Hindlimb muscle (tissue), 1 donor: ENCODE measurements around the gene TLNRD1. TPM values are rescaled to one million over a fixed set of nuclear protein-coding genes. Genes with fewer than 3 reads are reported as not detected.

Experiments used
- DNase-seq: peaks from one replicate; pipeline ENCODE4 v3.0.0-alpha.2; 2013
- polyA plus RNA-seq: library from polyadenylated mRNA; unstranded; fragments of 120-200 nt; gene quantifications from one replicate; pipeline ENCODE4 v1.2.1, GENCODE V29; 2013; ENCODE audit not compliant: insufficient read length

Gene TLNRD1
- polyA plus RNA-seq, 1 donor = 14.3 TPM

GRCh38 chr15:81002331-81003096 lies 1.8 kb downstream of the TLNRD1 start:
- no peak for DNase-seq

GRCh38 chr15:81003097-81003350 lies 2.3 kb downstream of the TLNRD1 start:
- no peak for DNase-seq

- no peak for DNase-seq
These were observed 5.4 kb downstream of the TLNRD1 start for GRCh38 chr15:81006124-81006523.

- DNase-seq = no peak
These were observed 6.8 kb downstream of the TLNRD1 start for GRCh38 chr15:81007428-81008064.

GRCh38 chr15:81008312-81008711 lies 7.6 kb downstream of the TLNRD1 start:
- DNase-seq = no peak

- no peak for DNase-seq
These were observed 9.4 kb downstream of the TLNRD1 start for GRCh38 chr15:81010086-81010485.

GRCh38 chr15:81011593-81011992 lies 10.9 kb downstream of the TLNRD1 start:
- DNase-seq = no peak

GRCh38 chr15:81012588-81012987 lies 11.9 kb downstream of the TLNRD1 start:
- DNase-seq = no peak

- DNase-seq = no peak
These were observed 12.7 kb downstream of the TLNRD1 start for GRCh38 chr15:81013396-81013929.

- DNase-seq = no peak
These were observed 13.8 kb downstream of the TLNRD1 start for GRCh38 chr15:81014446-81015093.

GRCh38 chr15:81015621-81016488 lies 15.1 kb downstream of the TLNRD1 start:
- DNase-seq = no peak

GRCh38 chr15:81016489-81017068 lies 15.9 kb downstream of the TLNRD1 start:
- DNase-seq = no peak

- no peak for DNase-seq
These were observed 17.5 kb downstream of the TLNRD1 start for GRCh38 chr15:81018197-81018596.

GRCh38 chr15:81021321-81021720 lies 20.6 kb downstream of the TLNRD1 start:
- DNase-seq = no peak

- DNase-seq = peak; percentile 61
These were observed 23.0 kb downstream of the TLNRD1 start for GRCh38 chr15:81023483-81024264.

GRCh38 chr15:81024265-81024872 lies 23.6 kb downstream of the TLNRD1 start:
- peak; percentile 48 for DNase-seq

GRCh38 chr15:81024936-81025335 lies 24.2 kb downstream of the TLNRD1 start:
- no peak for DNase-seq

GRCh38 chr15:81025721-81026370 lies 25.1 kb downstream of the TLNRD1 start:
- DNase-seq = no peak

- no peak for DNase-seq
These were observed 26.3 kb downstream of the TLNRD1 start for GRCh38 chr15:81026836-81027599.
